SJSA1 (cell line): ENCODE results near the gene VPS37D. TPM values are rescaled to one million over a fixed set of nuclear protein-coding genes. Genes with fewer than 3 reads are reported as not detected.
A peak's percentile ranks its signal among the peaks of the same experiment; 100 is the strongest.
"Not testable (repeated sequence)": the region's sequence is repeated elsewhere in the genome, so short reads cannot be mapped to it uniquely, and the experiment has no call there.

Experiments
- DNase-seq, 2 experiments: peaks; one replicate each; pipeline ENCODE4 v3.0.0-alpha.2; 2015 to 2020; ENCODE audit warnings: low spot score in 2 of 2, low read depth in 1 of 2
- H3K27ac ChIP-seq: fragments of 250-450 bp; sonication (Bioruptor Pico); 2 replicates; pipeline ENCODE4 v1.5.1; 2020; ENCODE audit warnings: mild to moderate bottlenecking, moderate library complexity
- H3K27me3 ChIP-seq: fragments of 250-450 bp; sonication (Bioruptor Pico); replicated peaks from 2 replicates; pipeline ENCODE4 v1.5.1; 2020; ENCODE audit warnings: mild to moderate bottlenecking, moderate library complexity
- H3K36me3 ChIP-seq: fragments of 250-450 bp; sonication (Bioruptor Pico); 2 replicates; pipeline ENCODE4 v1.5.1; 2020; ENCODE audit warnings: mild to moderate bottlenecking
- H3K4me1 ChIP-seq: fragments of 250-450 bp; sonication (Bioruptor Pico); replicated peaks from 2 replicates; pipeline ENCODE4 v1.6.1; 2021; ENCODE audit warnings: mild to moderate bottlenecking
- H3K4me3 ChIP-seq: fragments of 250-450 bp; sonication (Bioruptor Pico); 2 replicates; pipeline ENCODE4 v1.5.1; 2020; ENCODE audit warnings: mild to moderate bottlenecking
- H3K9me3 ChIP-seq: fragments of 250-450 bp; sonication (Bioruptor Pico); replicated peaks from 2 replicates; pipeline ENCODE4 v1.5.1; 2020; ENCODE audit warnings: mild to moderate bottlenecking
- total RNA-seq: library from RNA; depleted of rRNA; stranded (reverse); fragments of >200 nt; shearing (Covaris generic); gene quantifications from 2 replicates; pipeline ENCODE4 v1.2.3, GENCODE V29; 2014

The VPS37D gene
- total RNA-seq, 1 experiment from 2014 or later = 1.8 TPM

DNA sequence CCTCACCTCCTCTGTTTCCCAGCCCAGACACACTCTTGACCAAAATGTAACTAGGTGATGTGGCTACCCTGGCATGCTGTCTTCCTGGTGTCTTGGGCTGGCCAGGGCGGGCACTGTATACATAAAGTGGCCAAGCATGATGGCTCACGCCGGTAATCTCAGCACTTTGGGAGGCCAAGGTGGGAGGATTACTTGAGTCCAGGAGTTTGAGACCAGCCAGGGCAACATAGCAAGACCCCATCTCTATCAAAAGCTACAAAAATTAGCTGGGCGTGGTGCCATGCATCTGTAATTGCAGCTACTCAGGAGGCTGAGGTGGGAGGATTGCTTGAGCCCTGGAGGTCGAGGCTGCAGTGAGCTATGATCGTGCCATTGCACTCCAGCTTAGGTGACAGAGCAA is 45.7 kb downstream of the VPS37D start:
- H3K4me1 ChIP-seq = peaks cover 35% of the 10 kb centered on the region
- H3K27ac ChIP-seq, H3K4me3 ChIP-seq, DNase-seq, H3K27me3 ChIP-seq, H3K9me3 ChIP-seq: not testable (repeated sequence)
- peaks cover 37% of the 10 kb centered on the region for H3K36me3 ChIP-seq

- H3K4me3 ChIP-seq = no peak overlapping the region
- no peak overlapping the region; the same call in 1 of the 2 replicates for H3K27ac ChIP-seq
- no peaks in the 10 kb centered on the region for H3K27me3 ChIP-seq
- DNase-seq = peak; percentile 92 to 95
- H3K9me3 ChIP-seq = no peaks in the 10 kb centered on the region
- H3K4me1 ChIP-seq = peaks cover 49% of the 10 kb centered on the region
- peaks cover 28% of the 10 kb centered on the region for H3K36me3 ChIP-seq
Observed at GRCh38 chr7:73715648-73716317, 48.2 kb downstream of the VPS37D start.

GRCh38 chr7:73716318-73716890 is 48.8 kb downstream of the VPS37D start:
- Histone ChIP-seq H3K4me1 (peaks cover 49% of the 10 kb centered on the region), H3K4me3 (no peak overlapping the region), H3K27ac (no peak overlapping the region; the same call in 1 of the 2 replicates), H3K9me3 (no peaks in the 10 kb centered on the region), H3K36me3 (peaks cover 28% of the 10 kb centered on the region), H3K27me3 (no peaks in the 10 kb centered on the region)
- no peak for DNase-seq

- Histone ChIP-seq H3K27ac (peak overlapping the region; percentile 77), H3K4me1 (peaks cover 49% of the 10 kb centered on the region), H3K4me3 (no peak overlapping the region), H3K36me3 (peaks cover 25% of the 10 kb centered on the region), H3K27me3 (no peaks in the 10 kb centered on the region), H3K9me3 (no peaks in the 10 kb centered on the region)
- no peak for DNase-seq
Observed at GRCh38 chr7:73717025-73717807, 49.6 kb downstream of the VPS37D start.

DNA sequence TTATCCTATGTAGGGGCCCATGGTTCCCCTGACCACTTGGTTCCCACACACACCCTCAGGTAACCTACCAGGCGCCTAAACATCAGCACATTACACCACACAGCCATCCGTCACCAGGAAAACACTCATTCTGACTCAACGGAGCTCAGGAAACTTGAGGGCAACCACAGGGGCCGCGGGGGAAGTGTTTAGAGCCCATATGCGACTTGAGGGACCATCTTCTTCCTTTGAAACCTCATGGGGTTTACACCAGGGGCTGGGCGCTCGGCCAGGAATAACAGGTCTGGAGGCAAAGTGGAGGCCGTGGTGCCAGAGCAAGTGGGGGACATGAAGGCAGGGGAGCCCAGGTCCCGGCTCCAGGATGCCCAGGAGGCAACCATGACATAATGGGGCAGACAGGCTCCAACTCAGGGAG is 50.4 kb downstream of the VPS37D start:
- Histone ChIP-seq H3K36me3 (peaks cover 20% of the 10 kb centered on the region), H3K9me3 (no peaks in the 10 kb centered on the region), H3K27me3 (no peaks in the 10 kb centered on the region), H3K4me1 (peaks cover 49% of the 10 kb centered on the region), H3K4me3 (peak overlapping the region; percentile 89), H3K27ac (peak overlapping the region; percentile 77)
- peak; percentile 82 to 88 for DNase-seq

- DNase-seq = no peak
- H3K27ac ChIP-seq = peak overlapping the region; percentile 16; the same call in 1 of the 2 replicates
Observed at GRCh38 chr7:73718438-73718881, 50.8 kb downstream of the VPS37D start.

GRCh38 chr7:73718905-73719805 is 51.5 kb downstream of the VPS37D start, which contains the start of gene STX1A:
TSS of gene STX1A (minus strand) at chr7:73719669. CDS start at chr7:73719631, 38 bp downstream.
- DNase-seq = peak; percentile 37 to 75

More at GRCh38 chr7:73718438-73718881, 50.8 kb downstream of the VPS37D start:
- peaks cover 49% of the 10 kb centered on the region for H3K4me1 ChIP-seq
- no peaks in the 10 kb centered on the region for H3K9me3 ChIP-seq
- peak overlapping the region; percentile 89 for H3K4me3 ChIP-seq
- peaks cover 16% of the 10 kb centered on the region for H3K36me3 ChIP-seq
- H3K27me3 ChIP-seq = no peaks in the 10 kb centered on the region

GRCh38 chr7:73719806-73720169 is 52.2 kb downstream of the VPS37D start:
- Histone ChIP-seq H3K4me1 (peaks cover 48% of the 10 kb centered on the region), H3K36me3 (peaks cover 10% of the 10 kb centered on the region), H3K27me3 (no peaks in the 10 kb centered on the region), H3K9me3 (no peaks in the 10 kb centered on the region), H3K4me3 (peak overlapping the region; percentile 89), H3K27ac (no peak overlapping the region)
- no peak for DNase-seq

More at GRCh38 chr7:73718905-73719805, 51.5 kb downstream of the VPS37D start, which contains the start of gene STX1A:
- peak within 1 kb of the TSS; percentile 23 for H3K27ac ChIP-seq
- peak within 1 kb of the TSS; percentile 89 for H3K4me3 ChIP-seq
- H3K4me1 ChIP-seq = peaks cover 49% of the 10 kb centered on the region
- no peaks in the 10 kb centered on the region for H3K27me3 ChIP-seq
- H3K9me3 ChIP-seq = no peaks in the 10 kb centered on the region
- H3K36me3 ChIP-seq = peaks cover 13% of the 10 kb centered on the region

- peaks cover 41% of the 10 kb centered on the region for H3K4me1 ChIP-seq
- not testable (repeated sequence) for H3K36me3 ChIP-seq, H3K9me3 ChIP-seq, DNase-seq, H3K27ac ChIP-seq, H3K4me3 ChIP-seq, H3K27me3 ChIP-seq
Observed at GRCh38 chr7:73720443-73720842, 52.8 kb downstream of the VPS37D start.

- H3K4me1 ChIP-seq = peaks cover 32% of the 10 kb centered on the region
- H3K4me3 ChIP-seq = no peak overlapping the region
- no peak for DNase-seq
- H3K36me3 ChIP-seq = peaks cover 4% of the 10 kb centered on the region
- no peak overlapping the region for H3K27ac ChIP-seq
- no peaks in the 10 kb centered on the region for H3K9me3 ChIP-seq
- H3K27me3 ChIP-seq = no peaks in the 10 kb centered on the region
Observed at GRCh38 chr7:73721377-73721817, 53.8 kb downstream of the VPS37D start.
